LNCAP (cell line): ENCODE measurements around the gene C14orf180.

Experiments used
- CTCF ChIP-seq: fragments of 450-650 bp; IDR thresholded peaks from 2 replicates; pipeline ENCODE4 v1.5.1; 2017; ENCODE audit warnings: mild to moderate bottlenecking

The C14orf180 gene

GRCh38 chr14:104561124-104561557 lies 18.4 kb upstream of the C14orf180 start:
- TF ChIP-seq CTCF: no peak

- no peak for TF ChIP-seq CTCF
These were observed 17.7 kb upstream of the C14orf180 start for GRCh38 chr14:104561632-104562495.

- TF ChIP-seq CTCF: no peak
These were observed 17.0 kb upstream of the C14orf180 start for GRCh38 chr14:104562606-104563005.

- TF ChIP-seq CTCF: no peak
These were observed 16.3 kb upstream of the C14orf180 start for GRCh38 chr14:104563191-104563741.

GRCh38 chr14:104563742-104564615 lies 15.6 kb upstream of the C14orf180 start:
- peak; percentile 90 for TF ChIP-seq CTCF

- TF ChIP-seq CTCF: no peak
These were observed 14.6 kb upstream of the C14orf180 start for GRCh38 chr14:104564744-104565679.
